SH-SY5Y (cell line): ENCODE measurements around the gene WWOX.

Experiments
- GATA2 ChIP-seq: IDR thresholded peaks from 2 replicates; pipeline ENCODE4 v1.6.1; 2011; ENCODE audit warnings: mild to moderate bottlenecking, low read depth, low read length
- GATA3 ChIP-seq: IDR thresholded peaks from 2 replicates; pipeline ENCODE4 v1.6.1; 2011; ENCODE audit warnings: low read depth, mild to moderate bottlenecking, low read length, moderate library complexity

DNA sequence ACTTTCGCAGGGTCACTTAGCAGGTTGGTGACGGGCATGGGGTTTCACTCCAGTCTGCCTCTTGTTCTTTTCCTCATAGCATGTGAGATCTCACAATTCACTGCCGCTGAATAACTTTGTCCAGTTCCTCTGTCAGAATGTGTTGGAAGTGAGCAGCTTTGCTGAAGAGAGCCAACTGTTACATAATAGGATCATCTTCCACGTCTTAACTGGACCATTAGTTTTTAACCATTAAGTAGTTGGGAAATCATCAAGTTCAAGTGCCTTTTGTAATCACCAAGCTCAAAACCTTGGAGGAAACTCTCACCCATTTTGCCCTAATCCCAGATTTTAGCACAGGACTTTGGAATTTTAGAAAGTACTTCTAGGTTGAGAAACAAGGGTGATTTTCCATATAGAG is 290.6 kb downstream of the WWOX start:
- TF ChIP-seq GATA2 (no peak), GATA3 (no peak)
